Vagina (tissue), 2 donors: ENCODE measurements around the gene GABRB3. TPM values are rescaled to one million over a fixed set of nuclear protein-coding genes. Genes with fewer than 3 reads are reported as not detected.

Experiments used
- DNase-seq, 2 donors: peaks; one replicate each; pipeline ENCODE4 v3.0.0-alpha.2; 2017; ENCODE audit errors: extremely low spot score in 2 of 2
- H3K27ac ChIP-seq: fragments of 200-600 bp; sonication (generic); one replicate; pipeline ENCODE4 v1.5.1; 2019
- H3K27me3 ChIP-seq: fragments of 200-600 bp; sonication (generic); one replicate; pipeline ENCODE4 v1.5.1; 2019
- H3K36me3 ChIP-seq, 2 donors: fragments of 200-600 bp; sonication (generic); one replicate each; pipeline ENCODE4 v1.5.1; 2017 to 2019
- H3K4me1 ChIP-seq: fragments of 200-600 bp; sonication (generic); one replicate; pipeline ENCODE4 v1.5.1; 2019
- H3K4me3 ChIP-seq, 2 donors: fragments of 200-600 bp; sonication (generic); 1 replicate in 1 of 2; 2 replicates in 1 of 2; pipeline ENCODE4 v1.5.1; 2016 to 2019
- H3K9me3 ChIP-seq: fragments of 200-600 bp; sonication (generic); one replicate; pipeline ENCODE4 v1.5.1; 2019
- CTCF ChIP-seq, 3 experiments: fragments of 450-650 bp in 2 of 3; fragments of 200-600 bp in 1 of 3; sonication (generic) in 1 of 3; IDR thresholded peaks; one replicate each; pipeline ENCODE4 v1.5.1; 2017 to 2019; ENCODE audit warnings: antibody characterized with exemption in 3 of 3, mild to moderate bottlenecking in 2 of 3, moderate library complexity in 2 of 3
- POLR2A ChIP-seq, 2 donors: fragments of 450-650 bp; IDR thresholded peaks; one replicate each; pipeline ENCODE4 v1.6.1; 2017; ENCODE audit warnings: antibody characterized with exemption in 2 of 2, mild to moderate bottlenecking in 2 of 2, moderate library complexity in 2 of 2
- POLR2AphosphoS5 ChIP-seq, 2 donors: sonication (generic); formaldehyde crosslinking; IDR thresholded peaks; one replicate each; pipeline ENCODE4 v1.9.0; 2017; ENCODE audit warnings: antibody characterized with exemption in 2 of 2, mild to moderate bottlenecking in 2 of 2, low read depth in 1 of 2; ENCODE audit not compliant: insufficient read depth in 1 of 2
- intact Hi-C: fragments of 100-400 bp; cut with DNase I; formaldehyde crosslinking; loops from one replicate; pipeline ENCODE4 v1.15.1; 2023
- total RNA-seq: library from RNA; depleted of rRNA; stranded (reverse); fragments of >200 nt; gene quantifications from one replicate; pipeline ENCODE4 v1.2.3, GENCODE V29; 2016

GABRB3 gene
- total RNA-seq, 1 donor from 2014 or later = not detected

GRCh38 chr15:26504009-26504408 lies 268.9 kb downstream of the GABRB3 start:
- intact Hi-C loops = no loop called here
- no peak for DNase-seq
- TF ChIP-seq CTCF (IDR thresholded peaks at IDR 0.05) (no peak), POLR2A (IDR thresholded peaks at IDR 0.05) (no peak), POLR2AphosphoS5 (IDR thresholded peaks at IDR 0.05; ENCODE audit: insufficient read depth in 1 of 2, low read depth in 1 of 2) (no peak)
- H3K27me3 ChIP-seq = no peaks in the 10 kb centered on the region
- H3K9me3 ChIP-seq = no peaks in the 10 kb centered on the region
- no peaks in the 10 kb centered on the region for H3K36me3 ChIP-seq
- H3K27ac ChIP-seq = no peak overlapping the region
- no peak overlapping the region for H3K4me3 ChIP-seq
- no peaks in the 10 kb centered on the region for H3K4me1 ChIP-seq

Other genes with a start within 250 kb of the GABRB3 start
- not detected for gene GABRA5, start 94.0 kb upstream of the GABRB3 start, total RNA-seq
- not detected for gene GABRG3, start 198.1 kb upstream of the GABRB3 start, total RNA-seq